Gastrocnemius medialis (tissue), 4 donors: Measurements from ENCODE around the gene HOXD8. TPM values are rescaled to one million over a fixed set of nuclear protein-coding genes. Genes with fewer than 3 reads are reported as not detected.

Experiments
- ATAC-seq, 2 donors: fragments of 150-250 bp; one replicate each; pipeline ENCODE4 v1.9.1; 2016
- DNase-seq, 2 donors: peaks; one replicate each; pipeline ENCODE4 v3.0.0-alpha.2; 2019
- H3K27ac ChIP-seq, 4 donors: fragments of 200-600 bp; sonication (generic); 1 replicate in 1 of 4; 2 replicates in 3 of 4; pipeline ENCODE4 v1.5.1; 2016 to 2018; ENCODE audit warnings: mild to moderate bottlenecking in 2 of 4, moderate library complexity in 1 of 4
- H3K27me3 ChIP-seq, 3 donors: fragments of 200-600 bp; sonication (generic) in 2 of 3; 1 replicate in 1 of 3; 2 replicates in 2 of 3; pipeline versions ENCODE4 v1.5.1 to v1.6.0; 2016 to 2019; ENCODE audit warnings: mild to moderate bottlenecking in 1 of 3, moderate library complexity in 1 of 3
- H3K36me3 ChIP-seq, 2 donors: fragments of 200-600 bp; sonication (generic) in 1 of 2; one replicate each; pipeline ENCODE4 v1.5.1; 2017 to 2018
- H3K4me1 ChIP-seq, 2 donors: fragments of 200-600 bp; sonication (generic) in 1 of 2; one replicate each; pipeline ENCODE4 v1.5.1; 2016 to 2017; ENCODE audit warnings: mild to moderate bottlenecking in 2 of 2
- H3K4me3 ChIP-seq, 4 donors: fragments of 200-600 bp; sonication (generic) in 3 of 4; 1 replicate in 1 of 4; 2 replicates in 3 of 4; pipeline ENCODE4 v1.5.1; 2016 to 2019; ENCODE audit warnings: mild to moderate bottlenecking in 2 of 4
- H3K9me3 ChIP-seq, 3 donors: fragments of 200-600 bp; sonication (generic) in 2 of 3; 1 replicate in 1 of 3; 2 replicates in 2 of 3; pipeline ENCODE4 v1.5.1; 2016 to 2019
- CTCF ChIP-seq, 5 experiments: fragments of 450-650 bp in 3 of 5; fragments of 200-600 bp in 2 of 5; sonication (generic) in 2 of 5; IDR thresholded peaks in 4 of 5; conservative IDR thresholded peaks in 1 of 5; 1 replicate in 4 of 5; 2 replicates in 1 of 5; pipeline ENCODE4 v1.5.1; 2016 to 2019; ENCODE audit warnings: antibody characterized with exemption in 5 of 5, mild to moderate bottlenecking in 3 of 5, moderate library complexity in 3 of 5
- POLR2A ChIP-seq, 2 donors: fragments of 450-650 bp; IDR thresholded peaks; one replicate each; pipeline ENCODE4 v1.6.1; 2017; ENCODE audit warnings: antibody characterized with exemption in 2 of 2, mild to moderate bottlenecking in 2 of 2, moderate library complexity in 2 of 2
- in situ Hi-C, 4 donors: fragments of 200-750 bp; cut with MboI; loops; one replicate each; pipeline versions ENCODE4 v1.15.0 to v1.8.0; 2017; ENCODE audit warnings: low sequenced_read_pairs in 4 of 4
- intact Hi-C: fragments of 100-400 bp; cut with DNase I; formaldehyde crosslinking; loops from one replicate; pipeline ENCODE4 v1.15.1; 2023; ENCODE audit warnings: low total_unique reads
- total RNA-seq, 4 donors: library from RNA; depleted of rRNA; stranded (reverse); fragments of >200 nt; gene quantifications; one replicate each; pipeline versions ENCODE4 v1.1.0 to v1.2.3, GENCODE V29; 2016

HOXD8 gene
- total RNA-seq, 4 donors from 2014 or later = 4.0 to 12.0 (median 7.2) TPM

DNA sequence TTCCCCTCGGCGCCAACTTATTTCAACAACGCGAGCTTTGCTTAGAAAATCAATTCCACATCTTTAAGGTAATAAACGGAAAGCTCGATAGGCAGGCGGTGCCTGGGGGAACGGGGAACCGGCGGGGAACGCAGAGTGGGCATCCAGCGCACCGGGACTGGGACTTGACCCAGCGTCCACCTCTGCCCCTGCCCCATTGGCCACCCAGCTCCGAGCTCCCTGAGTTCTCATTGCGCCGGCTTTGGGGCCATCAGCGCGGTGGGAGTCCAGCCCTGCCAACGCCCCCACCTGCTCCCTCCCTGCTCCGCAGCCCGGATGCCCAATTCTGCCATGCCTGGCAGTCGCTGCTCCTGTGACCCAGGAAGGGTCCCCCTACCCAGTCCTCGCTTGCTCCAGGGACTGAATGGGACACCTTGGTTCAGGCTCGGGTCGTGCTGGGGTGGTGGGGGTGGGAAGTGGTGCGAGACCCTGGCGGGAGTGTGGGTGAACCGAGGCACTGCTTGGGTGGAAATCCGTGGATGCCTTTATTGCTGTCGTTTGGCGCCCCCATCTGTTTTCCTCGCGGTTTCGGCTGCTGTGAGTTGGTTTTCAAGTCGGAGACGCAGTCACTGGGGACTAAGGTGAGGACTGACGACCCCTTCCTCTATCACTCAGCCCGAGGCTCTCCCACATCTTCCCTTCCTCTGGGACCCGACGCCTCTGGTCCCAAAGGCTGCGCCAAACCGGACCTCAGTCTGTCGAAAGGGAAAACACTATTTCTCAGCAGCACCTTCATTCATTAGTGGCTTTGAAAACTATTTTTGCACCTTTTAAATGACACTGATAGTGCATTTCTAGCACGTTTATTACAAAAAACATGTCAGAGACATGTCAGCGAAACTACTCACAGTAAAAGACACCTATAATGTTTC is 43.4 kb upstream of the HOXD8 start:
- ATAC-seq = no peak
- intact Hi-C loops = loop anchor here (1.0 kb wide), 1 partner anchor 396 kb away; no protein-coding TSS in a partner anchor
- Histone ChIP-seq H3K36me3 (no peaks in the 10 kb centered on the region), H3K9me3 (no peaks in the 10 kb centered on the region), H3K27me3 (peaks cover 97 to 100% (median 97%) of the 10 kb centered on the region in 3 donors), H3K4me3 (peak overlapping the region in 3 of 4 donors; percentile 13 to 31 (median 28)), H3K4me1 (peaks cover 3 to 19% of the 10 kb centered on the region in 2 donors), H3K27ac (no peak overlapping the region)
- DNase-seq = no peak
- in situ Hi-C loops = loop anchor here in 2 of 4 donors (25.0 kb wide), 1 partner anchor 724 kb away; no protein-coding TSS in a partner anchor
- TF ChIP-seq CTCF (IDR thresholded peaks at IDR 0.05 in 4 of 5, conservative IDR thresholded peaks at IDR 0.05 in 1 of 5) (peak in 4 of 5 experiments; percentile 29 to 54 (median 46)), POLR2A (IDR thresholded peaks at IDR 0.05) (no peak)

- ATAC-seq = no peak
- no peak for TF ChIP-seq CTCF (IDR thresholded peaks at IDR 0.05 in 4 of 5, conservative IDR thresholded peaks at IDR 0.05 in 1 of 5)
- no peak for TF ChIP-seq POLR2A (IDR thresholded peaks at IDR 0.05)
- no peak overlapping the region for H3K4me3 ChIP-seq
- DNase-seq = no peak
- H3K27me3 ChIP-seq = peaks cover 97 to 98% (median 97%) of the 10 kb centered on the region in 3 donors
- no peaks in the 10 kb centered on the region for H3K36me3 ChIP-seq
- no peaks in the 10 kb centered on the region for H3K9me3 ChIP-seq
- in situ Hi-C loops (loop anchor here in 2 of 4 donors (25.0 kb wide), 1 partner anchor 725 kb away; no protein-coding TSS in a partner anchor), intact Hi-C loops (no loop called here)
- H3K27ac ChIP-seq = no peak overlapping the region
- H3K4me1 ChIP-seq = peaks cover 3 to 19% of the 10 kb centered on the region in 2 donors
These were observed 42.0 kb upstream of the HOXD8 start for GRCh38 chr2:176087330-176088047.

- intact Hi-C loops (no loop called here), in situ Hi-C loops (loop anchor here in 2 of 4 donors (25.0 kb wide), 1 partner anchor 726 kb away; no protein-coding TSS in a partner anchor)
- DNase-seq = peak in 1 of 2 donors; percentile 34
- no peaks in the 10 kb centered on the region for H3K9me3 ChIP-seq
- H3K4me3 ChIP-seq = peak overlapping the region in 3 of 4 donors; percentile 5 to 30 (median 27)
- peaks cover 96 to 98% (median 97%) of the 10 kb centered on the region in 3 donors for H3K27me3 ChIP-seq
- peak; percentile 63 to 71 for ATAC-seq
- peaks cover 6 to 14% of the 10 kb centered on the region in 2 donors for H3K4me1 ChIP-seq
- TF ChIP-seq POLR2A (IDR thresholded peaks at IDR 0.05) (no peak), CTCF (IDR thresholded peaks at IDR 0.05 in 4 of 5, conservative IDR thresholded peaks at IDR 0.05 in 1 of 5) (peak; percentile 23 to 86 (median 61))
- no peaks in the 10 kb centered on the region for H3K36me3 ChIP-seq
- no peak overlapping the region for H3K27ac ChIP-seq
These were observed 41.2 kb upstream of the HOXD8 start for GRCh38 chr2:176088048-176088936.
